ENCODE data around the gene FCRL2. TPM values are rescaled to one million over a fixed set of nuclear protein-coding genes. Genes with fewer than 3 reads are reported as not detected.

FCRL2 gene
- total RNA-seq, 4 donors from 2014 or later: 0.47 to 114 (median 2.7) TPM

DNA sequence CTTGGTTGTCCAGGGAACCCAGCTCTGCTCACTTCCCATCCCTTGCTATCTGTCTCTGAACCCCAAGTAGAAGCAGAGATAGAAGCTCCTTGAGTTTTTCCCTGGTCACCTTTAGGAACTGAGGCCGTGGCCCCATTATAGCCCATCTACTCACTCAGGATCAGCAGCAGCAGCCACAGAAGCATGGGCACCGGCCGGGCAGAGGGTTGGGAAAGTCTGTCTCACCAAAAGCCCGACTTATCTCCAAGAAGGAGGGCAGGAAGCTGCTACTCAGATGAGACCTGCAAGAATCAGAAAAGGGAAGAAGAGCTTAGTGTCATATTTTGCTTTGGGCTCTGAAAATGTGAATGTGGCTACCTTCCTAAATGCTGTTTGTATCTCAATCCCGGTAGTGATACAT, 76.6 kb downstream of the FCRL2 start:
- Histone ChIP-seq H3K4me1 (no peaks in the 10 kb centered on the region), H3K27me3 (no peaks in the 10 kb centered on the region), H3K36me3 (no peaks in the 10 kb centered on the region), H3K4me3 (peak overlapping the region in 2 of 4 donors; percentile 13 to 29), H3K9me3 (no peaks in the 10 kb centered on the region), H3K27ac (peak overlapping the region in 2 of 4 donors; percentile 69 to 79)
- TF ChIP-seq, protein P1, sequence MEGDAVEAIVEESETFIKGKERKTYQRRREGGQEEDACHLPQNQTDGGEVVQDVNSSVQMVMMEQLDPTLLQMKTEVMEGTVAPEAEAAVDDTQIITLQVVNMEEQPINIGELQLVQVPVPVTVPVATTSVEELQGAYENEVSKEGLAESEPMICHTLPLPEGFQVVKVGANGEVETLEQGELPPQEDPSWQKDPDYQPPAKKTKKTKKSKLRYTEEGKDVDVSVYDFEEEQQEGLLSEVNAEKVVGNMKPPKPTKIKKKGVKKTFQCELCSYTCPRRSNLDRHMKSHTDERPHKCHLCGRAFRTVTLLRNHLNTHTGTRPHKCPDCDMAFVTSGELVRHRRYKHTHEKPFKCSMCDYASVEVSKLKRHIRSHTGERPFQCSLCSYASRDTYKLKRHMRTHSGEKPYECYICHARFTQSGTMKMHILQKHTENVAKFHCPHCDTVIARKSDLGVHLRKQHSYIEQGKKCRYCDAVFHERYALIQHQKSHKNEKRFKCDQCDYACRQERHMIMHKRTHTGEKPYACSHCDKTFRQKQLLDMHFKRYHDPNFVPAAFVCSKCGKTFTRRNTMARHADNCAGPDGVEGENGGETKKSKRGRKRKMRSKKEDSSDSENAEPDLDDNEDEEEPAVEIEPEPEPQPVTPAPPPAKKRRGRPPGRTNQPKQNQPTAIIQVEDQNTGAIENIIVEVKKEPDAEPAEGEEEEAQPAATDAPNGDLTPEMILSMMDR (IDR thresholded peaks at IDR 0.05): no peak
- no peak for TF ChIP-seq POLR2A (IDR thresholded peaks at IDR 0.05)
- DNase-seq: peak in 1 of 3 donors; percentile 27

DNA sequence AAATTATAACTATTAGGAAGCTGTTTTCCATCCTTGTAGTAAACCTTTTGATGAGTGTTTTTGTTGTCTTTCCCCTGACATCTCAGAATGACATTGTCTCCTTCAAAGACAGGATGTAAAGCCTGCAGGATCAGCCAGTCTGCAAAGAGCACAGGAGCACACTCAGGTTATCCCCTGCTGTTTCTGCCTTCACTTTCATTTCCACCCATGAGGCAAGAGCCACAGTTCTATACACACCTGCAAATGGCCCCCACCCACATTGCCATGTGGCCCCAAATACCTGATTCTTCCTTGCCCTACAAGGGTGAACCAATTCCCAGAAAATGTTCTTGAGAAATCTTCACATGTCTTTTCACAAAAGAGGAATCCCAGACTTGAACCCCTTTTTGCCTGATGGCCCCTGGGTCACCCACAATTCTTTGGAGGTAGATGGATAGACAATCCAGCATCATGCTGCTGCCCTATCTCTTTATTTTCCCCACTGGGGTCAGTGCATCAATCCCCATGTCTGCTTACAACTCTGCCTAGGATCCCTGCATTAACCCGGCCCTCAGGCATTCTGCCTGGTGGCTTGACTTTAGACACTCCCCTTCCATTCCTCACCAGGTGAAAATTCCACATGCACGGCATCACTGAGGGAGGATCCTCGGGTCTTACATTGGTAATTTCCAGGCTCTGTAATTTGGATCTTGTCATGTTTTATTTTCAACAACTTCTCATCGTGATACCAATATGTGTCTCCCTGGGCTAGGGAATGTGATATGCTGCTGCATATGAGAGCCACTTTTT, 79.0 kb downstream of the FCRL2 start:
- no peak overlapping the region for H3K4me3 ChIP-seq
- DNase-seq: peak in 1 of 3 donors; percentile 54
- H3K27me3 ChIP-seq: no peaks in the 10 kb centered on the region
- no peaks in the 10 kb centered on the region for H3K36me3 ChIP-seq
- H3K9me3 ChIP-seq: no peaks in the 10 kb centered on the region
- H3K4me1 ChIP-seq: no peaks in the 10 kb centered on the region
- H3K27ac ChIP-seq: peak overlapping the region in 2 of 4 donors; percentile 69 to 79
- no peak for TF ChIP-seq POLR2A (IDR thresholded peaks at IDR 0.05)
- TF ChIP-seq, protein P1 (IDR thresholded peaks at IDR 0.05): no peak

DNA sequence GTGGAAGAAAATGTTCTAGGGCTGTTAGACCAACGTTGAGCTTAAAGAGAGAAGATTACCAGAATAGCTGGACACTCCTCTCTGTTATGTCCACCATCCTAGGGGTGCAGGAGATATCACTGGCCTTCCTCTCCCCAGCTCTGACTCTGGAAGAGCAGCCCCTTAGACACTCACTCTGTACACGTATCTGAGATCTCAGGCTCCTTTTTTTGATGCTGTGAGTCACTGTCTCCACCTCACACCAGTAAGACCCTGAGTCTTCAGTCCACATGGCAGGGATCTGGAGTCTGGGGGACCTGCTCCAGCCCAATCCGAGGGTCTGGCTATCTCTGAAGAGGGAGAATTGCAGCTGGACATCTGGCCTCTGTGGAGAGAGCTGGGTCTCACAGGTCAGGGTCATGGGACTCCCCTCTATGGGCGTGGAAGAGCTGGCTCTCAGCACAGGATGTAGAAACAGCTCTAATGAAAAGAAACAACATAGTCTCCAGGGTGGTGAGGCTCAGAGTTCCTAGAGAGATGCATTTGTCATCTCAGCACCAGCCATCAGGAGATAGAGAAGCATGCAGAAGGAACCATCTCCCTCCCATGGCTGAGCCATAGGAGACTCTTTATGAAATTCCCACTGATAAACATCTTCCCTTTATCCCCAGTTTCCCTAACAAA, 79.8 kb downstream of the FCRL2 start:
- DNase-seq: no peak
- H3K27me3 ChIP-seq: no peaks in the 10 kb centered on the region
- H3K4me1 ChIP-seq: no peaks in the 10 kb centered on the region
- no peaks in the 10 kb centered on the region for H3K9me3 ChIP-seq
- no peaks in the 10 kb centered on the region for H3K36me3 ChIP-seq
- TF ChIP-seq, protein P1 (IDR thresholded peaks at IDR 0.05): no peak
- no peak for TF ChIP-seq POLR2A (IDR thresholded peaks at IDR 0.05)
- H3K4me3 ChIP-seq: no peak overlapping the region
- peak overlapping the region in 2 of 4 donors; percentile 1 to 79 for H3K27ac ChIP-seq

Other genes starting within 250 kb of the FCRL2 start
- 10 to 100 TPM in 1 of 4 donors, 1 to 10 TPM in 2, under 1 TPM in 1; 0.53 to 19.0 (median 3.8) TPM for gene FCRL5, start 224.6 kb downstream of the FCRL2 start, total RNA-seq
- 1 to 10 TPM in 1 of 4 donors, not detected in 3; 2.5 TPM for gene FCRL4, start 179.0 kb downstream of the FCRL2 start, total RNA-seq
- 10 to 100 TPM in 1 of 4 donors, 1 to 10 TPM in 2, not detected in 1; 1.7 to 37.1 (median 2.0) TPM for gene FCRL3, start 76.4 kb downstream of the FCRL2 start, total RNA-seq
- gene FCRL1, start 43.0 kb upstream of the FCRL2 start, total RNA-seq: 10 to 100 TPM in 1 of 4 donors, 1 to 10 TPM in 1, under 1 TPM in 1, not detected in 1; 0.47 to 97.4 (median 6.2) TPM
- not detected for gene CD5L, start 64.7 kb upstream of the FCRL2 start, total RNA-seq
- 10 to 100 TPM in 3 of 4 donors, 1 to 10 TPM in 1; 2.8 to 29.7 (median 11.1) TPM for gene KIRREL1, start 216.5 kb upstream of the FCRL2 start, total RNA-seq